ENCODE results near the gene UVRAG. TPM values are rescaled to one million over a fixed set of nuclear protein-coding genes. Genes with fewer than 3 reads are reported as not detected.

Gene UVRAG
- total RNA-seq, 1 experiment from 2014 or later: 13.0 TPM

DNA sequence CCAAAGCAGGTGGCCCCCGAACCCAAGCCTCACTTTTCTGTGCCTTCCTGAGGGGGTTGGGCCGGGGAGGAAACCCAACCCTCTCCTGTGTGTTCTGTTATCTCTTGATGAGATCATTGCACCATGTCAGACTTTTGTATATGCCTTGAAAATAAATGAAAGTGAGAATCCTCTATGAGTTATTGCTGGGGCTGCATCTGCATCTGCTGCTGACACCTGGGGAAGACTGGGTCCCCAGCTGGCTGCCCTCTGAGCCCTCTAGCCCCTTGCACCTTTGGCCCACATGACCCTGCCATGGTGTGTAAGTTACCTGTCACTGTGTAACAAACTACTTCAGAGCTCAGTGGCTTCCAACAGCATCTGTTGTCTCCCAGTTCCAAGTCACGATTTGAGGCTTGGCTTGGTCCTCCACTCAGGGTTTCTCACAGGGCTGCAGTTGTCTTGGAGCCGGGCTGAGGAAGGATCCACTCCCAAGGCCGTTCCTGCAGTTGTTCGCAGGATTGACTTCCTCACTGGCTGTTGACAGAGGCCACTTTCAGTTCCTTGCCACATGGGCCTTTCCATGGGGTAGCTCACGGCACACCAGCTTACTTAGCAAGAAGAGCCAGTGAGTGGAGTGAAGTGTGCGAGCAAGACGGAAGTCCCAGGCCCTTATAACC, 13.5 kb upstream of the UVRAG start:
- H4K20me1 ChIP-seq (ENCODE audit: low read length): no peaks in the 10 kb centered on the region
- ChIA-PET CTCF (no interaction called here), POLR2A (ENCODE audit: unreplicated experiment) (no interaction called here)
- peaks cover 26% of the 10 kb centered on the region for H3K4me1 ChIP-seq (ENCODE audit: insufficient read depth, low read length)
- H3K27ac ChIP-seq (ENCODE audit: low read length): no peak overlapping the region
- no peaks in the 10 kb centered on the region for H3K9me3 ChIP-seq (ENCODE audit: low read length)
- peaks cover 6% of the 10 kb centered on the region; the same call in 1 of the 2 replicates for H3K36me3 ChIP-seq (ENCODE audit: low read depth, low read length)
- no peaks in the 10 kb centered on the region for H3K9me2 ChIP-seq (replicated peaks; ENCODE audit: low read length)
- no peak overlapping the region for H3K4me3 ChIP-seq (ENCODE audit: low read length)
- intact Hi-C loops (cut with micrococcal nuclease): loop anchor here (2.0 to 5.0 kb wide), 2 partner anchors 351 to 517 kb away; no protein-coding TSS in a partner anchor
- H3K4me2 ChIP-seq (ENCODE audit: low read length): no peak overlapping the region
- no peak overlapping the region for H3K9ac ChIP-seq (ENCODE audit: low read length)
- TF ChIP-seq EZH2phosphoT487 (IDR thresholded peaks at IDR 0.05; ENCODE audit: borderline replicate concordance, low read length) (no peak), EZH2 (IDR thresholded peaks at IDR 0.05; ENCODE audit: low read length, unreplicated experiment) (no peak)
- TF ChIP-seq, protein P1, sequence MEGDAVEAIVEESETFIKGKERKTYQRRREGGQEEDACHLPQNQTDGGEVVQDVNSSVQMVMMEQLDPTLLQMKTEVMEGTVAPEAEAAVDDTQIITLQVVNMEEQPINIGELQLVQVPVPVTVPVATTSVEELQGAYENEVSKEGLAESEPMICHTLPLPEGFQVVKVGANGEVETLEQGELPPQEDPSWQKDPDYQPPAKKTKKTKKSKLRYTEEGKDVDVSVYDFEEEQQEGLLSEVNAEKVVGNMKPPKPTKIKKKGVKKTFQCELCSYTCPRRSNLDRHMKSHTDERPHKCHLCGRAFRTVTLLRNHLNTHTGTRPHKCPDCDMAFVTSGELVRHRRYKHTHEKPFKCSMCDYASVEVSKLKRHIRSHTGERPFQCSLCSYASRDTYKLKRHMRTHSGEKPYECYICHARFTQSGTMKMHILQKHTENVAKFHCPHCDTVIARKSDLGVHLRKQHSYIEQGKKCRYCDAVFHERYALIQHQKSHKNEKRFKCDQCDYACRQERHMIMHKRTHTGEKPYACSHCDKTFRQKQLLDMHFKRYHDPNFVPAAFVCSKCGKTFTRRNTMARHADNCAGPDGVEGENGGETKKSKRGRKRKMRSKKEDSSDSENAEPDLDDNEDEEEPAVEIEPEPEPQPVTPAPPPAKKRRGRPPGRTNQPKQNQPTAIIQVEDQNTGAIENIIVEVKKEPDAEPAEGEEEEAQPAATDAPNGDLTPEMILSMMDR (conservative IDR thresholded peaks at IDR 0.05; ENCODE audit: low read depth, low read length): no peak
- ATAC-seq: no peak
- DNase-seq: no peak
- BruUV-seq (replicated peaks): no TSS peak
- H3F3A ChIP-seq (ENCODE audit: low read length, unreplicated experiment): no peaks in the 10 kb centered on the region
- no peaks in the 10 kb centered on the region for H3K27me3 ChIP-seq (ENCODE audit: low read length)
- H2AFZ ChIP-seq (ENCODE audit: low read length): no peak overlapping the region
- H3K79me2 ChIP-seq (ENCODE audit: low read length): no peaks in the 10 kb centered on the region

DNA sequence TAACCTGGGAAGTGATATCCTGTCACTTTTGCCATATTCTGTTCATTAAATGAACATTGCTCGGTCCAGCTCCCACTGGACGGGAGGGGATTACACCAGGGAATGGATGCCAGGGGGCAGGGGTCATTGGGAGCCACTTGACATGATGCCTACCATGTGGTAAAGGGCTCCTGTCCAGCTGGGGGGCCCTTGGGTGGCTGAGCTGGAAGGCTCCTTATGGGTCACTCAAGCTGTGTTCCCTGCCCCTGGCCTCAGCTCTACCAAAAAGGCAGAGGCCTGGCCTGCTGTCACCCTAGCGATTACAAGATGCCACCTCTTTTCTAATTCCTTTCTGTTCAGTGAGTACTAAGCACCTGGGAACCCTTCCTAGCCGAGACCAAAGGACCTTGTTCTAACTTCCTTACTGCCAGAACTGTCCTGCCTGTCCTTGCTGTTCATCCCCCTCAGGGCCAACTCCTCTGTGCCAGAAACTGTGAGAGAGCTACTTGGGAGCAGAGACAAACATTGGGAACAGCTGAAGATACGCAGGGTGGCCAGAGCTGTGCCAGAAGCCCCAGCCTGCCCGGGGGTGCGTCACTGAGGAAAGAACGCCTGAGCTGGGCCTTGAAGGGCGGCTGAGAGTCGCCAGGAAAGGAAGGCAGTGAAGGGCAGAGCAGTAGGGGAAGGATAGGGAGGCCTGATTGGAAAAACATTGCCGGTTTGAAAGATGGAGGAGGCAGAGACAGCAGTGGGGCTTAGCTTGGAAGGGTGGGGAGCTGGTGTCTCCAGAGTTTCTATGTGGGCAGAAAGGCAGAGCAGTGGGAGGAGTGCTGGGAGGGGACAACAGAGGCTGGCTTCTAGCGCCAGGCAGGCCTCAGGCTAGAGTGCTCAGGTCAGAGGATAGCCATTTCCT, 12.7 kb upstream of the UVRAG start:
- DNase-seq (no peak), ATAC-seq (no peak)
- Histone ChIP-seq H3K36me3 (ENCODE audit: low read depth, low read length) (peaks cover 4% of the 10 kb centered on the region; the same call in 1 of the 2 replicates), H2AFZ (ENCODE audit: low read length) (no peak overlapping the region), H4K20me1 (ENCODE audit: low read length) (no peaks in the 10 kb centered on the region), H3K4me1 (ENCODE audit: insufficient read depth, low read length) (peaks cover 18% of the 10 kb centered on the region), H3K79me2 (ENCODE audit: low read length) (no peaks in the 10 kb centered on the region), H3K4me3 (ENCODE audit: low read length) (no peak overlapping the region), H3K27me3 (ENCODE audit: low read length) (no peaks in the 10 kb centered on the region), H3K9me2 (replicated peaks; ENCODE audit: low read length) (no peaks in the 10 kb centered on the region), H3K9me3 (ENCODE audit: low read length) (no peaks in the 10 kb centered on the region), H3K4me2 (ENCODE audit: low read length) (no peak overlapping the region), H3K9ac (ENCODE audit: low read length) (no peak overlapping the region), H3F3A (ENCODE audit: low read length, unreplicated experiment) (no peaks in the 10 kb centered on the region), H3K27ac (ENCODE audit: low read length) (no peak overlapping the region)
- POLR2A ChIA-PET (ENCODE audit: unreplicated experiment): no interaction called here
- BruUV-seq (replicated peaks): no TSS peak
- TF ChIP-seq, protein P1 (conservative IDR thresholded peaks at IDR 0.05; ENCODE audit: low read depth, low read length): no peak
- no peak for TF ChIP-seq EZH2 (IDR thresholded peaks at IDR 0.05; ENCODE audit: low read length, unreplicated experiment)
- no peak for TF ChIP-seq EZH2phosphoT487 (IDR thresholded peaks at IDR 0.05; ENCODE audit: borderline replicate concordance, low read length)
- CTCF ChIA-PET: interaction anchor here (1.6 kb wide), 2 partner anchors 65 to 344 kb away, joined by 7 to 15 read pairs; no protein-coding TSS in a partner anchor
- intact Hi-C loops (cut with micrococcal nuclease): loop anchor here (2.0 to 5.0 kb wide), 2 partner anchors 350 to 517 kb away; no protein-coding TSS in a partner anchor

All from PC-3 (cell line).